ENCODE data around the gene VIPR2.

DNA sequence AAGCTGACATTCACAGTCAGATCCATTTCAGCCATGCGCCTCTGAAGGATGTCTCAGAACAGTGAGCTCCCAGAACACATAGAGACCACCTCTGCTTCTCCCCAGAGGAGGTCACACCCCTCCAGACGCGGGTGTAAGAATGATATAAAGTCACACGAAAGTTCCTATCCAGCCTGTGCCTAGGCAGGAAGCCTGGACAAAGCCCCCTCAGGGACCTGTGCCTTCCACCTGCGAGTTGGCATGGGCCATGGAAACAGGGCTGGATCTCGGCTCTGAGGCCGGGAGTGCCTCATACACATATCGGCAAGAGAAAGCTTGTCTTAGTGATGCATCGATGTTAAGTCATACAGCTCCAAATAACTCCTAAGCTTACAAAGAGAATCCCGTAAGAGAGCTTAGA, 5.0 kb downstream of the VIPR2 start:
- TF ChIP-seq SUZ12 (IDR thresholded peaks at IDR 0.05; ENCODE audit: extremely low read depth, insufficient read depth, insufficient read length) (no peak), ZNF274 (IDR thresholded peaks at IDR 0.05; ENCODE audit: low read depth, low read length) (no peak)

All from NT2/D1 (cell line).